Ishikawa (cell line): Measurements from ENCODE around the gene ANKRD27.

Experiments
- CEBPB ChIP-seq: IDR thresholded peaks from 2 replicates; pipeline ENCODE4 v1.6.1; 2012
- CREB1 ChIP-seq: IDR thresholded peaks from 2 replicates; pipeline ENCODE4 v1.6.1; 2012; ENCODE audit warnings: low read depth
- EGR1 ChIP-seq: IDR thresholded peaks from 2 replicates; pipeline ENCODE4 v1.6.1; 2012
- EP300 ChIP-seq: IDR thresholded peaks from 2 replicates; pipeline ENCODE4 v1.6.1; 2012; ENCODE audit warnings: borderline replicate concordance
- FOXM1 ChIP-seq: IDR thresholded peaks from 2 replicates; pipeline ENCODE4 v1.6.1; 2012; ENCODE audit warnings: low read depth, borderline replicate concordance
- MAX ChIP-seq: IDR thresholded peaks from 2 replicates; pipeline ENCODE4 v1.6.1; 2012
- NFIC ChIP-seq: IDR thresholded peaks from 2 replicates; pipeline ENCODE4 v1.6.1; 2012
- RAD21 ChIP-seq: IDR thresholded peaks from 2 replicates; pipeline ENCODE4 v1.6.1; 2012; ENCODE audit warnings: low read depth
- TAF1 ChIP-seq: IDR thresholded peaks from 2 replicates; pipeline ENCODE4 v1.6.1; 2012; ENCODE audit warnings: low read depth, mild to moderate bottlenecking
- TCF12 ChIP-seq: IDR thresholded peaks from 2 replicates; pipeline ENCODE4 v1.6.1; 2012; ENCODE audit warnings: low read depth
- TEAD4 ChIP-seq: IDR thresholded peaks from 2 replicates; pipeline ENCODE4 v1.6.1; 2012
- YY1 ChIP-seq: IDR thresholded peaks from 2 replicates; pipeline ENCODE4 v1.6.1; 2012; ENCODE audit warnings: low read depth
- TF ChIP-seq, protein P1 (sequence below): IDR thresholded peaks from 2 replicates; pipeline ENCODE4 v1.6.1; 2012; ENCODE audit warnings: low read depth, mild to moderate bottlenecking

- no peak for TF ChIP-seq TAF1
- TF ChIP-seq RAD21, result no peak
- TF ChIP-seq CEBPB, result no peak
- TF ChIP-seq CREB1, result no peak
- no peak for TF ChIP-seq NFIC
- no peak for TF ChIP-seq EP300
- TF ChIP-seq, protein P1, sequence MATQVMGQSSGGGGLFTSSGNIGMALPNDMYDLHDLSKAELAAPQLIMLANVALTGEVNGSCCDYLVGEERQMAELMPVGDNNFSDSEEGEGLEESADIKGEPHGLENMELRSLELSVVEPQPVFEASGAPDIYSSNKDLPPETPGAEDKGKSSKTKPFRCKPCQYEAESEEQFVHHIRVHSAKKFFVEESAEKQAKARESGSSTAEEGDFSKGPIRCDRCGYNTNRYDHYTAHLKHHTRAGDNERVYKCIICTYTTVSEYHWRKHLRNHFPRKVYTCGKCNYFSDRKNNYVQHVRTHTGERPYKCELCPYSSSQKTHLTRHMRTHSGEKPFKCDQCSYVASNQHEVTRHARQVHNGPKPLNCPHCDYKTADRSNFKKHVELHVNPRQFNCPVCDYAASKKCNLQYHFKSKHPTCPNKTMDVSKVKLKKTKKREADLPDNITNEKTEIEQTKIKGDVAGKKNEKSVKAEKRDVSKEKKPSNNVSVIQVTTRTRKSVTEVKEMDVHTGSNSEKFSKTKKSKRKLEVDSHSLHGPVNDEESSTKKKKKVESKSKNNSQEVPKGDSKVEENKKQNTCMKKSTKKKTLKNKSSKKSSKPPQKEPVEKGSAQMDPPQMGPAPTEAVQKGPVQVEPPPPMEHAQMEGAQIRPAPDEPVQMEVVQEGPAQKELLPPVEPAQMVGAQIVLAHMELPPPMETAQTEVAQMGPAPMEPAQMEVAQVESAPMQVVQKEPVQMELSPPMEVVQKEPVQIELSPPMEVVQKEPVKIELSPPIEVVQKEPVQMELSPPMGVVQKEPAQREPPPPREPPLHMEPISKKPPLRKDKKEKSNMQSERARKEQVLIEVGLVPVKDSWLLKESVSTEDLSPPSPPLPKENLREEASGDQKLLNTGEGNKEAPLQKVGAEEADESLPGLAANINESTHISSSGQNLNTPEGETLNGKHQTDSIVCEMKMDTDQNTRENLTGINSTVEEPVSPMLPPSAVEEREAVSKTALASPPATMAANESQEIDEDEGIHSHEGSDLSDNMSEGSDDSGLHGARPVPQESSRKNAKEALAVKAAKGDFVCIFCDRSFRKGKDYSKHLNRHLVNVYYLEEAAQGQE, result no peak
- TF ChIP-seq EGR1, result no peak
- TF ChIP-seq FOXM1, result no peak
- no peak for TF ChIP-seq TCF12
- no peak for TF ChIP-seq YY1
- no peak for TF ChIP-seq MAX
- TF ChIP-seq TEAD4, result no peak
These were observed 16.9 kb downstream of the ANKRD27 start for GRCh38 chr19:32658075-32658474.
